Erythroblast (primary cell): ENCODE measurements around the gene CNGA1.
A peak's percentile ranks its signal among the peaks of the same experiment; 100 is the strongest.

Source experiments
- DNase-seq, 2 experiments: peaks; one replicate each; lab custom pipeline; 2025; lab: John Stamatoyannopoulos, UW
- GATA1 ChIP-seq: IDR thresholded peaks from 2 replicates; pipeline ENCODE4 v1.6.1; 2011; ENCODE audit warnings: low read depth, mild to moderate bottlenecking, control low read depth, low read length, moderate library complexity
- POLR2A ChIP-seq: IDR thresholded peaks from 2 replicates; pipeline ENCODE4 v1.6.1; 2011; ENCODE audit warnings: mild to moderate bottlenecking, low read length

Gene CNGA1

DNA sequence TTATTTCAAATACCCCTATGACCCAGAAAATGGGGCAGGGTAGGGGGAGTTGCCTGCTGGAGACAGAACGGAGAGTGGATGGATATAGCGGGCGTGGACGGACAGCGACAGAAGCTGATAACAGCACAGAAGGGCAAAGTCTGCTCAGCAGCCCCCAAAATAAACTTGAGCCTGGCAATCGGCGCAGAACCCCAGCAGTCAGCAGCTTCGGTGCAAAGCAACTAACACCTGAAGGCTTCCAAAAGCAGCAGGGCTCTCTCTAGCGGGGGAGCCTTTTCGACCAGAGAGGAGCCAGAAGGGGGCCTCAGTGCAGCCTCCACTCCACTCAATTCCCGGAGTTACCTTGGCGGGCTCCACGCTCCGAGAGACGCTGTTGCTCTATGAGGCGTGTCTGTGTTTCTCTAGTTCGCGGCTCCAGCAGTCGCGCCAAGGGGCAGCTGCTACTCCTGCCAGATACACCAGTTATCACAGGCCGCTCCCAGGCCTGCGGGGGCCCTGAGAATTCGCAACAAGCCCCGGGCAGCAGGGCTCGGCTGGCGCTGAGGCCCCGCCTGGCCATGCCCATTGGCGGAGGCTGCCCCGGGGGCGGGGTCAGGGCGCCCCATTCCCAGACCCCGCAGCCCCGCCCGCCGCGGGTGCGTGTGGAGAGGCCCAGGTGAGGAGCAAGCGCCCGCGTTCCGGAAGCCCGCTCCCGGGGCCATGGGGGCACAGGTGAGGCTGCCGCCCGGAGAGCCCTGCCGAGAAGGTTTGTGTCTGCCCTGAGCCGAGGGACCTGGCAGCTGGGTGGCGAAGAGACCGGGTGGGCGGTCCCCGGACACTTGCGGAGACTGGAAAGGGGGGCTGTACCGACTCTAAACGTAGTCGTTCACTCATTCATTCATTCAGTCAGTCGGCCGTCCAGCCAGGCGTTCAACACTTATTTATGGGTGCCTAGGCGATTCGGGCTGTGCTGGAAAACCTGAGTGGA, at the start of gene CNGA1, which contains the start of gene NIPAL1:
Gene CNGA1, minus strand, starts transcription at position 541 of the 967 bp plus-strand sequence. CDS start 63,992 bp downstream, outside the sequence.
Gene NIPAL1, plus strand, starts transcription at position 632 of the 967 bp plus-strand sequence. Its CDS starts 68 bp downstream, at position 700.
- peak; percentile 76 to 78 for DNase-seq
- TF ChIP-seq GATA1 (no peak), POLR2A (no peak)

DNA sequence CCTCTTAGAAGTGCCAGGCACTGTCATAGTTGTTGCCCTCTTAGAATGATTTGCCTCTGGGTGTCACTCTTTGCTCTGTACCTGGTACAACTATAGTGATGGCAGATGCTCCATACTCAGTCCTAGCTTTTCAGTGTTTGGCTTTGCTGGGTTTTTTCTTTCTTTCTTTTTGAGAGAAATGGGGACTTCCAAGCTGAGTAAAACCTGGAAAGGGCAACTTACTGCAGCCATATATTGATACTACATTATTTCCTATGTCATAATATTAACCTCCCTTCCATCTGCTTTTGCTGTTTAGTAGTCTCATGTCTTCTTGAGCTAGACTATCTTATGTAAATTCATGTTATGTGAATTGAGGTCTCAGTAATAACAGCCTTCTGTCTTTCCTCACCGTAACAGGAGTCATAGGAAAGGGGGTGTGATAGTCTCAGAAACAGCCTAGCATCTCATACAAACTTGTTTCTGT, 49.1 kb upstream of the CNGA1 start:
- no peak for TF ChIP-seq GATA1
- no peak for TF ChIP-seq POLR2A
- DNase-seq, result no peak

DNA sequence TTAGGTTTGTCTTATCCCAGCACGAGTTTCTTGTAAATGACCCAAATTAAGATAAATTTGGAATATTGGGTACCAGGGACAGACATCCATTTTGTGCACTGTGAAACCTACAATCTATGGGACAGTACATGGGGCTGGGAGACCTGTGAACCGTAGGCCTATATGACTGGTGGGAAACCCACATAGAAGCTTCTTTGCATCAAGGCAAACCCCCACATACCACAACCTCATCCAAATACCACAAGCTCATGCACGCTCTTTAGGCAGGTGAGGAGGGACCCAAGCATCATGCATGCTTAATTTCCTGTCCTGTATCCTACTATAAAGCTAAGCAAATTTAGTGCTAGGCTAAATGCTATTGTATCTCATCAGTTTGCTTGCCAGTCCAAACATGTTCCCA, 47.9 kb upstream of the CNGA1 start:
- no peak for DNase-seq
- TF ChIP-seq POLR2A (no peak), GATA1 (no peak)

DNA sequence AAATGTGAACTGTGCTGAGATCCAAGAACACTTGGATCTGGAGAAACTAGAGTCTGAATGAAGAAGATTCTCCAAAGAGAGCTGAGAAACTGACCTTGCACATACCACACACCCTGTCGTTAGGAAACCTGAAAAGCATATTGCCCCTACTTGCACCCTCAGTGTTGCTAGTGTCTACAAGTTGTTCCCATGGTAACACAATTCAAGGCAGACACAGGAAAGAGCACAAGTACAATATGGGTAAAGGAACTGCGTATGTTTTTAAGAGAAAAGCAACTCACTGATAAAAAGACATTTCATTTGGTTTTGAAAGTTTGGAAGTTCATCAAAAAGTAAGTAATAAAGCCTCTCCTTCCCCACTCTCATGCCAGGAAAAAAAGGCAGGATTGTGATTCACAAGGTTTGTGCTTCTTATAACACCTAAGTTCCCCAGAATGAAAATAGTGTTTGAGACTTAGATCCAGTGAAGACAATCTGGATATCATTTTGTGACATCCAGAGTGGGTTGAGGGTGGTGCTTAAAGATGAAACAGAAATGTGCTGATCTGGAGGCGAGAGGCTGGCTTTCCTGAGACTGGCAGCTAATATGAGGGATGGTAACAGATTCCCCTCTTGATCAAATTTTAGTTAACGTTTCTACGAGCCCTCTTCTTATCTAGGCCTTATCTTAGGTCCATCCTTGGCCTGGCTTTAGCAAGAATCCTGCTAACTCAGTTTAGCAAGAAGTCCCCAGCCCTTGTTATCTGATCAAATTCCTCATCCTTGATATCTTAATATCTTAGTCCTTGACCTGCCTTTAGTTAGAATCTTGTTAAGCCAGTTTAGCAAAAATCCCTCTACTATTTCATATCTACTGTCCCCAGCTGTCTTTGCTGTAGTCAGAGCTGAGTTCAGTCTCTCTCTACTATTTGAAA, 42.4 kb upstream of the CNGA1 start:
- TF ChIP-seq GATA1 (no peak), POLR2A (no peak)
- no peak for DNase-seq

DNA sequence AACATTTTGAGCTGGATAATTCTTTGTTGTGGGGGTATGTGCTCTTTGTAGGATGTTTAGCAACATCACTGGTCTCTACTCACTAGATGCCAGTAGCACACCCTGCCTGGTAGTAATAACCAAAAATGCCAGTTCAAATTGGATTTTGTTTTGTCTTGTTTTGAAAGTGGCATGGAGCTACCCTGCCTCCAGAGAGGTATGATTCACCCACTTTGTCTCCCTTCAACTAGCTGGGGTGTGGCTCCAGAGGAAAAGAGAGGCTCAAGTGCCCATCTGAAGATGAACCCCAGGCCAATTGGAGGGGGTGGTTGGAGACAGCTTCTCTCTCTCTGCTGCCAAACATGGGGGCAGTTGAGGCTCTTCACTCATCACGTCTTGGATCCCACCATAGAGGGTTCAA, 34.6 kb upstream of the CNGA1 start:
- no peak for TF ChIP-seq POLR2A
- no peak for TF ChIP-seq GATA1
- DNase-seq, result no peak

DNA sequence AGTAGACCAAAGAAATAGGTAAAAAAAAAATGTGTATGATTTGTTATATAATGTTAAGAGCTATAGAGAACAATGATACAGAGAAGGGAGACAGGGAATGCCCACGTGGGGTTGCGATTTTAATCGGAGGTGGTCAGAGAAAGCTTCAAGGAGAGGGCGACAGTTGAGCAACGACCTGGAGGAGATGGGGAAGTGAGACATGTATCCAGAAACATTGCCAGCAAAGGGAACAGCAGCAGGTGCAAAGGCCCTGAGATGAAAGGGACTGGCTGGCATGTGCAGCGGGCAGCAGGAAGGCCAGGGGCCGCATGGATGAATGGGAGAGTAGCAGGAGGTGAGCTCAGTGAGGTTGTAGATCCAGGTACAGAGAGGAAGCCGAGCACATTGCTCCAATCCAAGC, 33.0 kb upstream of the CNGA1 start:
- no peak for DNase-seq
- no peak for TF ChIP-seq POLR2A
- TF ChIP-seq GATA1, result no peak

DNA sequence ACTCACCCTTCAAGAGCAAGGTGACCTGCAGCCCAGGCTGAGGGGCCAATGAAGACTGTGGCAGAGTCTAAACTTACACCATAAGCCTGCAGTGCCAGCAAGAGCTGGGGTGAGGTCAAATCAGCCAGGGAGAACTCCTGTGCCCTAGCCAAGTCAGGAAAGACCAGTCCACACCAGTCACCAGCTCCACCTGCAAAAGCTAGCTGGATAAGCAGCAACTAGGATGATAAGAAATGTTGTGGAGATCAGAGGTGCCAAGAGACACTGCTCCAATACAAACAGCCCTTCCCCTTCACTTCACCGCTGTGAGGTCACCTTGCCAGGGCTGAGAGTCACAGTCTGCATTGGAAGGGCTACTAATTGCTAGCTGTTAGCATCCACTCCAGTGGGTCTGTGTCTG, 31.4 kb upstream of the CNGA1 start:
- DNase-seq, result no peak
- no peak for TF ChIP-seq POLR2A
- TF ChIP-seq GATA1, result no peak

DNA sequence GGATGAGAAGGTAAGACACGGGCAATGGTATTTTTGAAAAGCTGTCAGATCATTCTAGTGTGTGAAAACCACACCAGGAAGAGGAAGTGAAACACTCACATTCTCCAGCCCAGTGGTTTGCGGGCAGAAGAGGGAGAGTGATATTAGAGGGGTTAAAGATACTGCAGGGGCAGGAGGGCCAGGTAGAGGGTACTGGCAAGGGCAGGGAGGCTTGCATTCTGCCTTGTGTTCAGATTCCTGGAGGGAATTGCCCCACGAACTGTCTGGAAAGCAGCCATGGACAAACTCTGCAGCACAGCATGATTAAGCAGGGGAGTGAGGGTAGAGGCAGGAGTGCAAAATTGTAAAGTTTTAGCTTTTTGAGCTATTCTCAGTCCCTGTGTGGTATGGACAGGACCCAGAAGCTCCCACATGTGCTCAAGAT, 31.0 kb upstream of the CNGA1 start:
- no peak for DNase-seq
- TF ChIP-seq POLR2A (no peak), GATA1 (no peak)

DNA sequence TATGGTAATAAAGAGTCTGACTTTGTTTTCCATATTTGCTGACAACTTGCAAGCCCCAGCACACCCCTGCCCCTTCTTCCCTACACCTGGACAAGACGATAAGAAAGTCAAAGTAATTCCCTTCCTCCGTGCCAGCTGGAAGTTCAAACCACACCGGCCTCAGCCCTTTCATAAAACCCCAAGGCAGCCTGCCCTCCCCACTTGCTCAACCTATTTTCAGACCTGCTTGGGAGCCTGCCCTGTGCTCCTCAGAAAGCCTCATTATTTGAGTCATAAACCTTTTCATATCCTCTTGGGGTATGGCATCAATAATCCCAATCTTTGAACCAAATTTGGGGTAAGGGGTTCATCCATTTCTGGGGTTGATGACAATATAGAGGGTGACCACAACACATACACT, 29.6 kb upstream of the CNGA1 start:
- TF ChIP-seq GATA1, result no peak
- no peak for TF ChIP-seq POLR2A
- DNase-seq, result no peak

DNA sequence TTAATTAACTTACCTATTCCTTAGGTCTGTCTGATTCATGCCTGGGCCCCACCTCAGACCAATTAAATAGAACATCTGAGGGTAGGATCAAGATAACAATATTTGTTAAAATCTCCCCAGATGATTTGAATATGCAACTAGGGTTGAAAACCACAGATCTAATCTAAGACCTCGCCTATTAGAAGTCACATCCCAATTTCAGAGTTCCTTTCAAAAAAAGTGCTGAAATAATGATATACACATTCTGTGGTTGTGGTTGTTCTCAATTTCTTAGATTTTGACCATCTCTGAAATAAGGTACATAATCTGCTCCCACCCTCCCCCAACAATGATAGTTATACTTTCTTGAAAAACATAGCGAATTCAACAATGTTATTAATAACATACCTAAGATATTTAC, 27.8 kb upstream of the CNGA1 start:
- TF ChIP-seq POLR2A, result no peak
- no peak for TF ChIP-seq GATA1
- no peak for DNase-seq

DNA sequence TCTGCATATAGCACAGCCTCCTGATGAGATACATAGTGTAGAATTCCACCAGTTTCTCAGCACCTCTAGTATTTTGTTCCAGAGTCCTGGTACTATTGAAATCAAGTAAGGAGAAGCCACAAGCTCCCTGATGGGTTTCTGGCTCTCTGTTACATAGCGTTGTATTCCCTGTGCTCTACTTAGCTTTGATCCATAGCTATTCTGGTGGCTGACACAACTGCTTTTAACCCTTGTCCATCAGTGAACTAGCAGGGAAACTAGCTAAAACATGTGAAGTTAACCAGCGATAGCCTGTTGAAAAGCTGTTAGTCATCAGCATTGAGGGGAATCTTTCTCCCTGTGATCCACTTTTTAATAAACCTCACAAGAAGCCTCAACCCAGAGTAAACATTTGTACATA, 27.0 kb upstream of the CNGA1 start:
- DNase-seq, result no peak
- TF ChIP-seq POLR2A (no peak), GATA1 (no peak)

DNA sequence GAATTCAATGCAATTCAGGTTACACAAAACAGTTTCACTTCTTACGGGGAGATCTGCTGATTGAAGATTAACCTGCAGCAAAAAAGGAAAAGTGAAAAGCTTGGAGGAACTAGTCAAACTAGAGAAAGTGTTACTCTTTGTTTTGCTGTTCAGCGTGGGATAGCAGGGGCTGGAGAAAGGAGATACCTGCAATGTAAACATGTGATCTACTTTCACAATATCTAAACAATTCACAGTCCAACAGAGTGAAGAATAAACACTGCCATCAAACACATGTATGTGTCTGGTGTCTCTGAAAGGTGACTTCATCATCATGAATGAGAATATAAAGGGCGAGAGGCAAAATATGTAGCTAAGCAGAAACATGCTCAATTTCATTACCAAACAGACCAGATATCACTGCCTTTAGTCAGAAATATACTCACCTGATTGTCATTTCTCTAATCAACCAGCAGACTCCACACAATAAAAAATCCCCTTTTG, 26.5 kb upstream of the CNGA1 start:
- TF ChIP-seq GATA1 (no peak), POLR2A (no peak)
- no peak for DNase-seq

DNA sequence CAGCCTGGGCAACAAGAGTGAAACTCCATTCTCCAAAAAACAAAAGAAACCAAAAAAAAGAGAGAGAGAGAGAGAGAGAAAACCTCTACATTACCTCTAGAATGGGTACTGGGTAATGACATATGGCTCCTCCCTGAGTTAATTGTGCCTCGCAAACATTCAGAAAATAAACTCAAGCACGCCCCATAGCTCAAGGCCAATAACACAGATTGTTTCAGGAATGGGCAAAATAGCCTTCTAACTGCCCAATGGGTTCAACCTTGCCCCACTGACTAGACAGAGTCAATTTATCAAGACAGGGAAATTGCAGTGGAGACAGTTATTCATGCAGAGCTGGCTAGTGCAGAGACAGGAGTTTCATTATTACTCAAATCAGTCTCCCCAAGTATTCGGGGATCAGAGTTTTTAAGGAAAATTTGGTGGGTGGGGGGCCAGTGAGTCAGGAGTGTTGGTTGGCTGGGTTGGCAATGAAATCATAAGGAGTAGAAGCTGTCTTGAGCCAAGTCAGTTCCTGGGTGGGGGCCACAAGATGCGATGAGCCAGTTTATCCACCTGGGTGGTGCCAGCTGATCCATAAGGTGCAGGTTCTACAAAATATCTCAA, 25.2 kb upstream of the CNGA1 start:
- no peak for DNase-seq
- TF ChIP-seq POLR2A, result no peak
- TF ChIP-seq GATA1, result no peak

DNA sequence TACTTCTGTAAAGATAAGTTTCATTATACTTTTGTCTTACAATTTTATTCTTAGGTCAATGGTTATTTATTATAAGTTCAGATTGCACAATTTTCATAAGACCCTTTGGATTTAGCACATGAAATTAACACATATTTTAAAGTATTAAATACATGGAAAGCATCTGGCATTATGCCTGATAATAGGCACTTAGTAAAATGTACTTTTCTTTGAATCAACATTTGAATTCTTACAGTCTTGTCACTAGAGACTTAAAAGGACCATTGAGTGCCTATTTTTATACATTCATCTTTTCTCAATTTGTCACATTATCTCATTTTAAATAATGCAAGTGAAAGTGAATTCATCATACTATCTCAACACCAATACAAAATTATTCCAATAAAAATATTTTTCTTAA, 23.1 kb upstream of the CNGA1 start:
- TF ChIP-seq POLR2A (no peak), GATA1 (no peak)
- DNase-seq, result no peak
